A549 (cell line): Measurements from ENCODE around the gene HPN.
"Not testable (repeated sequence)": the region's sequence is repeated elsewhere in the genome, so short reads cannot be mapped to it uniquely, and the experiment has no call there.

ENCODE experiments used
- JUNB ChIP-seq: fragments of >200 bp; sonication (Bioruptor Twin); formaldehyde crosslinking; IDR thresholded peaks from 2 replicates; pipeline ENCODE4 v1.6.1; 2016
- POLR2A ChIP-seq: IDR thresholded peaks from 2 replicates; pipeline ENCODE4 v1.6.1; 2012; ENCODE audit warnings: mild to moderate bottlenecking, low read length
- TF ChIP-seq, protein P1 (sequence below): fragments of >200 bp; sonication (Bioruptor Twin); formaldehyde crosslinking; IDR thresholded peaks from 3 replicates; pipeline ENCODE4 v1.5.1; 2016
- TF ChIP-seq, protein P2 (sequence below): fragments of 200-600 bp; sonication (generic); IDR thresholded peaks from 2 replicates; pipeline ENCODE4 v1.6.1; 2016; ENCODE audit warnings: antibody characterized with exemption, mild to moderate bottlenecking, moderate library complexity

GRCh38 chr19:35101949-35102348 is 60.4 kb downstream of the HPN start:
- TF ChIP-seq, protein P1, sequence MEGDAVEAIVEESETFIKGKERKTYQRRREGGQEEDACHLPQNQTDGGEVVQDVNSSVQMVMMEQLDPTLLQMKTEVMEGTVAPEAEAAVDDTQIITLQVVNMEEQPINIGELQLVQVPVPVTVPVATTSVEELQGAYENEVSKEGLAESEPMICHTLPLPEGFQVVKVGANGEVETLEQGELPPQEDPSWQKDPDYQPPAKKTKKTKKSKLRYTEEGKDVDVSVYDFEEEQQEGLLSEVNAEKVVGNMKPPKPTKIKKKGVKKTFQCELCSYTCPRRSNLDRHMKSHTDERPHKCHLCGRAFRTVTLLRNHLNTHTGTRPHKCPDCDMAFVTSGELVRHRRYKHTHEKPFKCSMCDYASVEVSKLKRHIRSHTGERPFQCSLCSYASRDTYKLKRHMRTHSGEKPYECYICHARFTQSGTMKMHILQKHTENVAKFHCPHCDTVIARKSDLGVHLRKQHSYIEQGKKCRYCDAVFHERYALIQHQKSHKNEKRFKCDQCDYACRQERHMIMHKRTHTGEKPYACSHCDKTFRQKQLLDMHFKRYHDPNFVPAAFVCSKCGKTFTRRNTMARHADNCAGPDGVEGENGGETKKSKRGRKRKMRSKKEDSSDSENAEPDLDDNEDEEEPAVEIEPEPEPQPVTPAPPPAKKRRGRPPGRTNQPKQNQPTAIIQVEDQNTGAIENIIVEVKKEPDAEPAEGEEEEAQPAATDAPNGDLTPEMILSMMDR, result not testable (repeated sequence)
- not testable (repeated sequence) for TF ChIP-seq POLR2A, JUNB
- TF ChIP-seq, protein P2, sequence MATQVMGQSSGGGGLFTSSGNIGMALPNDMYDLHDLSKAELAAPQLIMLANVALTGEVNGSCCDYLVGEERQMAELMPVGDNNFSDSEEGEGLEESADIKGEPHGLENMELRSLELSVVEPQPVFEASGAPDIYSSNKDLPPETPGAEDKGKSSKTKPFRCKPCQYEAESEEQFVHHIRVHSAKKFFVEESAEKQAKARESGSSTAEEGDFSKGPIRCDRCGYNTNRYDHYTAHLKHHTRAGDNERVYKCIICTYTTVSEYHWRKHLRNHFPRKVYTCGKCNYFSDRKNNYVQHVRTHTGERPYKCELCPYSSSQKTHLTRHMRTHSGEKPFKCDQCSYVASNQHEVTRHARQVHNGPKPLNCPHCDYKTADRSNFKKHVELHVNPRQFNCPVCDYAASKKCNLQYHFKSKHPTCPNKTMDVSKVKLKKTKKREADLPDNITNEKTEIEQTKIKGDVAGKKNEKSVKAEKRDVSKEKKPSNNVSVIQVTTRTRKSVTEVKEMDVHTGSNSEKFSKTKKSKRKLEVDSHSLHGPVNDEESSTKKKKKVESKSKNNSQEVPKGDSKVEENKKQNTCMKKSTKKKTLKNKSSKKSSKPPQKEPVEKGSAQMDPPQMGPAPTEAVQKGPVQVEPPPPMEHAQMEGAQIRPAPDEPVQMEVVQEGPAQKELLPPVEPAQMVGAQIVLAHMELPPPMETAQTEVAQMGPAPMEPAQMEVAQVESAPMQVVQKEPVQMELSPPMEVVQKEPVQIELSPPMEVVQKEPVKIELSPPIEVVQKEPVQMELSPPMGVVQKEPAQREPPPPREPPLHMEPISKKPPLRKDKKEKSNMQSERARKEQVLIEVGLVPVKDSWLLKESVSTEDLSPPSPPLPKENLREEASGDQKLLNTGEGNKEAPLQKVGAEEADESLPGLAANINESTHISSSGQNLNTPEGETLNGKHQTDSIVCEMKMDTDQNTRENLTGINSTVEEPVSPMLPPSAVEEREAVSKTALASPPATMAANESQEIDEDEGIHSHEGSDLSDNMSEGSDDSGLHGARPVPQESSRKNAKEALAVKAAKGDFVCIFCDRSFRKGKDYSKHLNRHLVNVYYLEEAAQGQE, result not testable (repeated sequence)
